ENCODE results near the gene ZEB2. TPM values are rescaled to one million over a fixed set of nuclear protein-coding genes. Genes with fewer than 3 reads are reported as not detected.

ZEB2 gene
- polyA plus RNA-seq, 2 of the 4 experiments (the other 2 are of a cell fraction): 4.2 to 7.0 TPM

DNA sequence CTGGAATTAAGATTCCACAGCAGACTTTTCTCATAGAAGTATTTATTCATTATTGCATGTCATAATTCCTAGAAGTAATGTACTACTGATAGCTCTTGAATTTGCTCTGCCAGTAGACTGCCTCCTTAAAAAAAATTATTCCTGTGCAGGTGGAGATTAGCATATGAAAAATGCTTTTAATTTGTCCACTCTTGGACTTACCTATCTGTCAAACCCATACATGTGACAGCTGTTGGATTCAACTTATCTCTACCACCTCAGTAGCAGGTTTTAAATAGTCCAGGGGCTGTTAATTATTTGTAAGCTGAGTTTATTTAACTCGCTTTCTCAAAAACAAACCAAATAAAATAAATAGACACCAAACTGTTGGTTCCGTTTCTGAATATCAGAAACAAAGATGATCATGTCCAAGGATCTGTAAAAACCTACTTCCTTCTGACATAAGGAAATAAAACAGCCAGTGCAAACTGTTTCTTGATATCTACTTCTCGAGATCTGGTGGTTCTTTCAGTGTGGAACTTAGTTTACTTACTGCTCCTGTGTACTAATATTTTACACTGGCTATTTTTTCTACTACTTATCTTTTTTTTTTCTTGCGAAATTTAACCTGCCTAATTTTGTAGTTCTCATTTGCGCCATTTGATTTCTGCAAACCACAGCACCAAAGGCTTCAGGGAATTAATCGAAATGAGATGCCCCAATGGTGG lies 44.2 kb downstream of the ZEB2 start:
- Histone ChIP-seq H3K9me3 (no peaks in the 10 kb centered on the region), H3K4me3 (no peak overlapping the region), H3K27ac (no peak overlapping the region), H3K4me1 (peaks cover 10% of the 10 kb centered on the region), H3K4me2 (no peak overlapping the region)
- ChIA-PET POLR2A (no interaction called here), CTCF (no interaction called here)
- DNase-seq (ENCODE audit: low read depth in 1 of 2, low spot score in 1 of 2): no peak
- no peak for TF ChIP-seq HEYL (CRISPR knock-in tag; IDR thresholded peaks at IDR 0.05)
- TF ChIP-seq HOXB5 (CRISPR knock-in tag; IDR thresholded peaks at IDR 0.05): no peak
- no peak for TF ChIP-seq ELK1 (IDR thresholded peaks at IDR 0.05; ENCODE audit: low read depth, low read length)
- no peak for TF ChIP-seq ZC3H11A (IDR thresholded peaks at IDR 0.05)
- TF ChIP-seq, protein P1, sequence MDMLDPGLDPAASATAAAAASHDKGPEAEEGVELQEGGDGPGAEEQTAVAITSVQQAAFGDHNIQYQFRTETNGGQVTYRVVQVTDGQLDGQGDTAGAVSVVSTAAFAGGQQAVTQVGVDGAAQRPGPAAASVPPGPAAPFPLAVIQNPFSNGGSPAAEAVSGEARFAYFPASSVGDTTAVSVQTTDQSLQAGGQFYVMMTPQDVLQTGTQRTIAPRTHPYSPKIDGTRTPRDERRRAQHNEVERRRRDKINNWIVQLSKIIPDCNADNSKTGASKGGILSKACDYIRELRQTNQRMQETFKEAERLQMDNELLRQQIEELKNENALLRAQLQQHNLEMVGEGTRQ (IDR thresholded peaks at IDR 0.05): no peak
- 78% methylated on average over 6 of the region's 6 CpGs for WGBS (ENCODE audit: missing lambda C conversion rate)
- FAIRE-seq: no peak
- no peak for ATAC-seq

DNA sequence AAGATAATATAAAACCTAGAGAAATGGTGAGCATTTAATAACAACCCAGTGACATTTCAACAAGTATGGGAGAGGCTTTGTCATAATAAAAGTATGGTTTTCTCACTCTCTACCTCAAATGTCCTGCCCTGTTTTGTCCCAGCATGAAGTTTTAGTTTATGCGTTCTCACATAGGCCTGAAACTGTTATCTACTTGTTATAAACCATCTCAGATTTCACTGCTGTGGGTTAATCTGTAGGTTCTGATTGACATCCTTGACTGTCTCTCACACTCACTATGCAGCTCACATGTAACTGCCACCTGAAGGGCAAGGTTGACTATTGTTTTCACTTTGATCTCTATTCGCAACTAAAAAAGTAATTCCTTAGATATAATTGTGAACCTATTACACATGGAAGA lies 44.9 kb downstream of the ZEB2 start:
- FAIRE-seq (no peak), DNase-seq (ENCODE audit: low read depth in 1 of 2, low spot score in 1 of 2) (no peak), ATAC-seq (no peak)
- Histone ChIP-seq H3K4me2 (no peak overlapping the region), H3K4me1 (peaks cover 17% of the 10 kb centered on the region), H3K9me3 (no peaks in the 10 kb centered on the region), H3K27ac (no peak overlapping the region), H3K4me3 (no peak overlapping the region)
- 96% methylated on average over 2 of the region's 2 CpGs for WGBS (ENCODE audit: missing lambda C conversion rate)
- TF ChIP-seq MAX (IDR thresholded peaks at IDR 0.05) (no peak), MYC (IDR thresholded peaks at IDR 0.05; ENCODE audit: borderline replicate concordance, low read length) (no peak)
- POLR2A ChIA-PET: no interaction called here
- CTCF ChIA-PET: no interaction called here

GRCh38 chr2:144474017-144474416 lies 45.9 kb downstream of the ZEB2 start:
- Histone ChIP-seq H3K4me1 (peaks cover 27% of the 10 kb centered on the region), H3K27ac (no peak overlapping the region), H3K4me3 (no peak overlapping the region), H3K9me3 (no peaks in the 10 kb centered on the region), H3K4me2 (no peak overlapping the region)
- TF ChIP-seq HMGXB4 (CRISPR knock-in tag; IDR thresholded peaks at IDR 0.05; ENCODE audit: borderline replicate concordance) (no peak), CHD2 (IDR thresholded peaks at IDR 0.05; ENCODE audit: low read length, partially characterized antibody) (no peak), MYC (IDR thresholded peaks at IDR 0.05; ENCODE audit: borderline replicate concordance, low read length) (no peak), POLR2A (IDR thresholded peaks at IDR 0.05; ENCODE audit: low read length) (no peak), REST (IDR thresholded peaks at IDR 0.05) (no peak), FOXS1 (CRISPR knock-in tag; IDR thresholded peaks at IDR 0.05) (no peak), ZSCAN20 (CRISPR knock-in tag; IDR thresholded peaks at IDR 0.05) (no peak), ZC3H11A (IDR thresholded peaks at IDR 0.05) (no peak), FOSL2 (IDR thresholded peaks at IDR 0.05) (no peak), FOSL2 (CRISPR knock-in tag; IDR thresholded peaks at IDR 0.05) (no peak), BCL3 (IDR thresholded peaks at IDR 0.05) (no peak), JUNB (IDR thresholded peaks at IDR 0.05) (no peak), EHMT2 (IDR thresholded peaks at IDR 0.05; ENCODE audit: low read depth) (no peak)
- POLR2A ChIA-PET: no interaction called here
- no peak for FAIRE-seq
- WGBS (ENCODE audit: missing lambda C conversion rate): 87% methylated on average over 5 of the region's 5 CpGs
- no peak for ATAC-seq
- CTCF ChIA-PET: interaction anchor here (0.5 kb wide), 1 partner anchor 32 kb away, joined by 3 read pairs; no protein-coding TSS in a partner anchor
- DNase-seq (ENCODE audit: low read depth in 1 of 2, low spot score in 1 of 2): no peak
